GM23338 (cell line): ENCODE measurements around the gene ACE2. TPM values are rescaled to one million over a fixed set of nuclear protein-coding genes. Genes with fewer than 3 reads are reported as not detected.

Experiments used
- ATAC-seq: fragments of 200-7000 bp; cut with Tn5 transposase; 3 replicates; pipeline ENCODE4 v1.9.1; 2020
- DNase-seq: peaks from one replicate; pipeline ENCODE4 v3.0.0-alpha.2; 2015; ENCODE audit warnings: low spot score
- H2AFZ ChIP-seq: fragments of 200-600 bp; sonication (generic); 2 replicates; pipeline ENCODE4 v1.8.0; 2016; ENCODE audit warnings: antibody characterized with exemption, mild to moderate bottlenecking, moderate library complexity
- H3F3A ChIP-seq: fragments of 200-600 bp; sonication (generic); replicated peaks from 2 replicates; pipeline ENCODE4 v1.8.0; 2017; ENCODE audit warnings: antibody characterized with exemption, mixed run types, low read depth
- H3K27ac ChIP-seq: fragments of 200-600 bp; sonication (generic); 2 replicates; pipeline ENCODE4 v1.6.1; 2016; ENCODE audit warnings: low read depth
- H3K27me3 ChIP-seq: fragments of 200-600 bp; sonication (generic); 2 replicates; pipeline ENCODE4 v1.8.0; 2016; ENCODE audit warnings: mild to moderate bottlenecking, mixed run types, moderate library complexity; ENCODE audit not compliant: insufficient read depth
- H3K36me3 ChIP-seq: fragments of 200-600 bp; sonication (generic); 2 replicates; pipeline ENCODE4 v1.8.0; 2016; ENCODE audit warnings: mild to moderate bottlenecking; ENCODE audit not compliant: insufficient read depth
- H3K4me1 ChIP-seq: fragments of 200-600 bp; sonication (generic); 2 replicates; pipeline ENCODE4 v1.8.0; 2016; ENCODE audit warnings: mild to moderate bottlenecking, moderate library complexity; ENCODE audit not compliant: insufficient read depth
- H3K4me2 ChIP-seq: fragments of 200-600 bp; sonication (generic); 2 replicates; pipeline ENCODE4 v1.7.1; 2017; ENCODE audit warnings: mixed run types
- H3K4me3 ChIP-seq: fragments of 200-600 bp; sonication (generic); 2 replicates; pipeline ENCODE4 v1.6.1; 2016; ENCODE audit warnings: mixed run types
- H3K79me2 ChIP-seq: fragments of 200-600 bp; sonication (generic); replicated peaks from 2 replicates; pipeline ENCODE4 v1.8.0; 2017; ENCODE audit warnings: mild to moderate bottlenecking; ENCODE audit not compliant: insufficient read depth
- H3K9me2 ChIP-seq: fragments of 200-600 bp; sonication (generic); 2 replicates; pipeline ENCODE4 v1.8.0; 2017; ENCODE audit not compliant: insufficient read depth
- H4K20me1 ChIP-seq: fragments of 200-600 bp; sonication (generic); replicated peaks from 2 replicates; pipeline ENCODE4 v1.8.0; 2017; ENCODE audit warnings: mild to moderate bottlenecking; ENCODE audit not compliant: insufficient read depth
- H3K27ac Mint-ChIP-seq: 2 replicates; pipeline ENCODE4 v1.8.0; 2020; ENCODE audit warnings: inconsistent platforms, mild to moderate bottlenecking, moderate library complexity, mixed read lengths
- H3K27me3 Mint-ChIP-seq: 3 replicates; pipeline ENCODE4 v1.8.0; 2022; ENCODE audit warnings: low read depth, mild to moderate bottlenecking, moderate library complexity, mixed read lengths, inconsistent platforms; ENCODE audit not compliant: insufficient read depth, poor library complexity
- H3K36me3 Mint-ChIP-seq: 3 replicates; pipeline ENCODE4 v1.8.0; 2021; ENCODE audit warnings: low read depth, mild to moderate bottlenecking, inconsistent platforms, moderate library complexity, mixed read lengths
- H3K4me1 Mint-ChIP-seq: 3 replicates; pipeline ENCODE4 v1.8.0; 2020; ENCODE audit warnings: mild to moderate bottlenecking, inconsistent platforms, mixed read lengths
- H3K4me3 Mint-ChIP-seq: 3 replicates; pipeline ENCODE4 v1.8.0; 2021; ENCODE audit warnings: moderate library complexity, mild to moderate bottlenecking, inconsistent platforms, mixed read lengths
- H3K9me3 Mint-ChIP-seq: 3 replicates; pipeline ENCODE4 v1.8.0; 2020; ENCODE audit warnings: moderate library complexity, mild to moderate bottlenecking, inconsistent platforms, mixed read lengths
- EZH2 ChIP-seq: fragments of 200-600 bp; sonication (generic); IDR thresholded peaks from one replicate; pipeline ENCODE4 v1.8.0; 2017; ENCODE audit warnings: antibody characterized with exemption, mild to moderate bottlenecking, low read depth; ENCODE audit not compliant: unreplicated experiment
- EZH2phosphoT487 ChIP-seq: fragments of 200-600 bp; sonication (generic); IDR thresholded peaks from one replicate; pipeline ENCODE4 v1.8.1; 2018; ENCODE audit warnings: antibody characterized with exemption; ENCODE audit not compliant: unreplicated experiment
- JUNB ChIP-seq: IDR thresholded peaks from one replicate; pipeline ENCODE4 v1.6.1; 2016; ENCODE audit warnings: antibody characterized with exemption; ENCODE audit not compliant: unreplicated experiment
- POLR2AphosphoS5 ChIP-seq: IDR thresholded peaks from 2 replicates; pipeline ENCODE4 v1.6.1; 2016; ENCODE audit warnings: antibody characterized with exemption, low read depth
- STAT1 ChIP-seq: IDR thresholded peaks from one replicate; pipeline ENCODE4 v1.6.1; 2016; ENCODE audit warnings: antibody characterized with exemption; ENCODE audit not compliant: unreplicated experiment
- ZNF114 ChIP-seq: fragments of 250-450 bp; sonication (Bioruptor Pico); IDR thresholded peaks from 2 replicates; pipeline ENCODE4 v1.5.0; 2020; ENCODE audit warnings: mild to moderate bottlenecking, moderate library complexity
- polyA plus RNA-seq: library from polyadenylated mRNA; unstranded; fragments of >200 nt; fragmentation: Nextera tagmentation; extraction: Ambion mirVana; gene quantifications from 2 replicates; pipeline ENCODE4 v1.2.1, GENCODE V29; 2016
- total RNA-seq: library from RNA; depleted of rRNA; stranded (reverse); fragments of >200 nt; shearing (Covaris generic); gene quantifications from 2 replicates; pipeline ENCODE4 v1.2.3, GENCODE V29; 2014
- TF ChIP-seq, protein P1 (sequence below): fragments of 250-450 bp; sonication (Bioruptor Pico); IDR thresholded peaks from 2 replicates; pipeline ENCODE4 v1.5.0; 2020; ENCODE audit warnings: mild to moderate bottlenecking, moderate library complexity
- TF ChIP-seq, protein P2 (sequence below): IDR thresholded peaks from 2 replicates; pipeline ENCODE4 v1.6.1; 2016; ENCODE audit warnings: antibody characterized with exemption
- TF ChIP-seq, protein P3 (sequence below), 2 experiments: fragments of 200-600 bp in 1 of 2; sonication (generic) in 1 of 2; conservative IDR thresholded peaks; 2 replicates each; pipeline versions ENCODE4 v1.5.1 to v1.6.1; 2016 to 2017; ENCODE audit warnings: antibody characterized with exemption in 2 of 2, low read depth in 2 of 2, mild to moderate bottlenecking in 2 of 2, moderate library complexity in 1 of 2

ACE2 gene
- total and polyA plus RNA-seq, 2 experiments from 2014 or later: 0.10 TPM; not detected in 1

DNA sequence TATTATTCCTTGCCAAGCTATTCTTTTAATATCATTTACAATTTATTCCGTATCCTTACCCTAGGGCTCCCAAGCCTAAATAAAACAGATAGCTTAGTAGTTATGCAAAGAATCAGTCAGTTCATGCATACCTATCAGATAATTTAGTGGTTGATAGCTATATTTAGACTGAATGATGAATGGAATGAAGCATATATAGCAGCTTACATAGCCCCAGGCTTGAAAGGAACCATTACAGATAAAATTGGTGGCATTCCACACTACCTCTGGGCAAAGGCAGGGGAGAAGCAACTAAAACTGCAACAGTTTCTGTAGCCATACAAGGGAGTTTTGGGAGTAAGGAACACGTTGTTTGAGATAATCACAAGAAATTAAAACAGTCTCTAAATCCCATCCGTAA, 2.7 kb downstream of the ACE2 start:
- H2AFZ ChIP-seq: no peak overlapping the region
- H3K79me2 ChIP-seq: no peaks in the 10 kb centered on the region
- TF ChIP-seq, protein P1, sequence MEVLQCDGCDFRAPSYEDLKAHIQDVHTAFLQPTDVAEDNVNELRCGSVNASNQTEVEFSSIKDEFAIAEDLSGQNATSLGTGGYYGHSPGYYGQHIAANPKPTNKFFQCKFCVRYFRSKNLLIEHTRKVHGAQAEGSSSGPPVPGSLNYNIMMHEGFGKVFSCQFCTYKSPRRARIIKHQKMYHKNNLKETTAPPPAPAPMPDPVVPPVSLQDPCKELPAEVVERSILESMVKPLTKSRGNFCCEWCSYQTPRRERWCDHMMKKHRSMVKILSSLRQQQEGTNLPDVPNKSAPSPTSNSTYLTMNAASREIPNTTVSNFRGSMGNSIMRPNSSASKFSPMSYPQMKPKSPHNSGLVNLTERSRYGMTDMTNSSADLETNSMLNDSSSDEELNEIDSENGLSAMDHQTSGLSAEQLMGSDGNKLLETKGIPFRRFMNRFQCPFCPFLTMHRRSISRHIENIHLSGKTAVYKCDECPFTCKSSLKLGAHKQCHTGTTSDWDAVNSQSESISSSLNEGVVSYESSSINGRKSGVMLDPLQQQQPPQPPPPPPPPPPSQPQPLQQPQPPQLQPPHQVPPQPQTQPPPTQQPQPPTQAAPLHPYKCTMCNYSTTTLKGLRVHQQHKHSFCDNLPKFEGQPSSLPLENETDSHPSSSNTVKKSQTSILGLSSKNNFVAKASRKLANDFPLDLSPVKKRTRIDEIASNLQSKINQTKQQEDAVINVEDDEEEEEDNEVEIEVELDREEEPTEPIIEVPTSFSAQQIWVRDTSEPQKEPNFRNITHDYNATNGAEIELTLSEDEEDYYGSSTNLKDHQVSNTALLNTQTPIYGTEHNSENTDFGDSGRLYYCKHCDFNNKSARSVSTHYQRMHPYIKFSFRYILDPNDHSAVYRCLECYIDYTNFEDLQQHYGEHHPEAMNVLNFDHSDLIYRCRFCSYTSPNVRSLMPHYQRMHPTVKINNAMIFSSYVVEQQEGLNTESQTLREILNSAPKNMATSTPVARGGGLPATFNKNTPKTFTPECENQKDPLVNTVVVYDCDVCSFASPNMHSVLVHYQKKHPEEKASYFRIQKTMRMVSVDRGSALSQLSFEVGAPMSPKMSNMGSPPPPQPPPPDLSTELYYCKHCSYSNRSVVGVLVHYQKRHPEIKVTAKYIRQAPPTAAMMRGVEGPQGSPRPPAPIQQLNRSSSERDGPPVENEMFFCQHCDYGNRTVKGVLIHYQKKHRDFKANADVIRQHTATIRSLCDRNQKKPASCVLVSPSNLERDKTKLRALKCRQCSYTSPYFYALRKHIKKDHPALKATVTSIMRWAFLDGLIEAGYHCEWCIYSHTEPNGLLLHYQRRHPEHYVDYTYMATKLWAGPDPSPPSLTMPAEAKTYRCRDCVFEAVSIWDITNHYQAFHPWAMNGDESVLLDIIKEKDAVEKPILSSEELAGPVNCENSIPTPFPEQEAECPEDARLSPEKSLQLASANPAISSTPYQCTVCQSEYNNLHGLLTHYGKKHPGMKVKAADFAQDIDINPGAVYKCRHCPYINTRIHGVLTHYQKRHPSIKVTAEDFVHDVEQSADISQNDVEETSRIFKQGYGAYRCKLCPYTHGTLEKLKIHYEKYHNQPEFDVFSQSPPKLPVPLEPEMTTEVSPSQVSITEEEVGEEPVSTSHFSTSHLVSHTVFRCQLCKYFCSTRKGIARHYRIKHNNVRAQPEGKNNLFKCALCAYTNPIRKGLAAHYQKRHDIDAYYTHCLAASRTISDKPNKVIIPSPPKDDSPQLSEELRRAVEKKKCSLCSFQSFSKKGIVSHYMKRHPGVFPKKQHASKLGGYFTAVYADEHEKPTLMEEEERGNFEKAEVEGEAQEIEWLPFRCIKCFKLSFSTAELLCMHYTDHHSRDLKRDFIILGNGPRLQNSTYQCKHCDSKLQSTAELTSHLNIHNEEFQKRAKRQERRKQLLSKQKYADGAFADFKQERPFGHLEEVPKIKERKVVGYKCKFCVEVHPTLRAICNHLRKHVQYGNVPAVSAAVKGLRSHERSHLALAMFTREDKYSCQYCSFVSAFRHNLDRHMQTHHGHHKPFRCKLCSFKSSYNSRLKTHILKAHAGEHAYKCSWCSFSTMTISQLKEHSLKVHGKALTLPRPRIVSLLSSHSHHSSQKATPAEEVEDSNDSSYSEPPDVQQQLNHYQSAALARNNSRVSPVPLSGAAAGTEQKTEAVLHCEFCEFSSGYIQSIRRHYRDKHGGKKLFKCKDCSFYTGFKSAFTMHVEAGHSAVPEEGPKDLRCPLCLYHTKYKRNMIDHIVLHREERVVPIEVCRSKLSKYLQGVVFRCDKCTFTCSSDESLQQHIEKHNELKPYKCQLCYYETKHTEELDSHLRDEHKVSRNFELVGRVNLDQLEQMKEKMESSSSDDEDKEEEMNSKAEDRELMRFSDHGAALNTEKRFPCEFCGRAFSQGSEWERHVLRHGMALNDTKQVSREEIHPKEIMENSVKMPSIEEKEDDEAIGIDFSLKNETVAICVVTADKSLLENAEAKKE: no peak
- TF ChIP-seq, protein P2, sequence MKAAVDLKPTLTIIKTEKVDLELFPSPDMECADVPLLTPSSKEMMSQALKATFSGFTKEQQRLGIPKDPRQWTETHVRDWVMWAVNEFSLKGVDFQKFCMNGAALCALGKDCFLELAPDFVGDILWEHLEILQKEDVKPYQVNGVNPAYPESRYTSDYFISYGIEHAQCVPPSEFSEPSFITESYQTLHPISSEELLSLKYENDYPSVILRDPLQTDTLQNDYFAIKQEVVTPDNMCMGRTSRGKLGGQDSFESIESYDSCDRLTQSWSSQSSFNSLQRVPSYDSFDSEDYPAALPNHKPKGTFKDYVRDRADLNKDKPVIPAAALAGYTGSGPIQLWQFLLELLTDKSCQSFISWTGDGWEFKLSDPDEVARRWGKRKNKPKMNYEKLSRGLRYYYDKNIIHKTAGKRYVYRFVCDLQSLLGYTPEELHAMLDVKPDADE: no peak
- TF ChIP-seq EZH2phosphoT487: no peak
- TF ChIP-seq, protein P3, sequence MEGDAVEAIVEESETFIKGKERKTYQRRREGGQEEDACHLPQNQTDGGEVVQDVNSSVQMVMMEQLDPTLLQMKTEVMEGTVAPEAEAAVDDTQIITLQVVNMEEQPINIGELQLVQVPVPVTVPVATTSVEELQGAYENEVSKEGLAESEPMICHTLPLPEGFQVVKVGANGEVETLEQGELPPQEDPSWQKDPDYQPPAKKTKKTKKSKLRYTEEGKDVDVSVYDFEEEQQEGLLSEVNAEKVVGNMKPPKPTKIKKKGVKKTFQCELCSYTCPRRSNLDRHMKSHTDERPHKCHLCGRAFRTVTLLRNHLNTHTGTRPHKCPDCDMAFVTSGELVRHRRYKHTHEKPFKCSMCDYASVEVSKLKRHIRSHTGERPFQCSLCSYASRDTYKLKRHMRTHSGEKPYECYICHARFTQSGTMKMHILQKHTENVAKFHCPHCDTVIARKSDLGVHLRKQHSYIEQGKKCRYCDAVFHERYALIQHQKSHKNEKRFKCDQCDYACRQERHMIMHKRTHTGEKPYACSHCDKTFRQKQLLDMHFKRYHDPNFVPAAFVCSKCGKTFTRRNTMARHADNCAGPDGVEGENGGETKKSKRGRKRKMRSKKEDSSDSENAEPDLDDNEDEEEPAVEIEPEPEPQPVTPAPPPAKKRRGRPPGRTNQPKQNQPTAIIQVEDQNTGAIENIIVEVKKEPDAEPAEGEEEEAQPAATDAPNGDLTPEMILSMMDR (conservative IDR thresholded peaks at IDR 0.05; ENCODE audit: low read depth in 2 of 2): no peak
- TF ChIP-seq JUNB: no peak
- TF ChIP-seq ZNF114 (CRISPR knock-in tag): no peak
- no peak for TF ChIP-seq STAT1
- no peak for TF ChIP-seq EZH2
- no peak for TF ChIP-seq POLR2AphosphoS5
- H3K4me1 Mint-ChIP-seq: no peaks in the 10 kb centered on the region
- H3K4me3 ChIP-seq: no peak overlapping the region
- no peaks in the 10 kb centered on the region for H3K36me3 Mint-ChIP-seq
- no peak overlapping the region for H3K4me2 ChIP-seq
- no peaks in the 10 kb centered on the region for H3K36me3 ChIP-seq
- H3K4me3 Mint-ChIP-seq: no peak overlapping the region
- H4K20me1 ChIP-seq: no peaks in the 10 kb centered on the region
- H3K9me3 Mint-ChIP-seq: no peaks in the 10 kb centered on the region
- no peaks in the 10 kb centered on the region for H3F3A ChIP-seq
- ATAC-seq (no peak), DNase-seq (no peak)
- no peak overlapping the region for H3K27ac Mint-ChIP-seq
- H3K27me3 ChIP-seq: no peaks in the 10 kb centered on the region
- no peaks in the 10 kb centered on the region for H3K9me2 ChIP-seq
- no peak overlapping the region for H3K27ac ChIP-seq
- H3K4me1 ChIP-seq: no peaks in the 10 kb centered on the region
- H3K27me3 Mint-ChIP-seq: no peaks in the 10 kb centered on the region
